Left ventricle myocardium inferior (tissue), 1 donor: ENCODE results near the gene CLSTN2. TPM values are rescaled to one million over a fixed set of nuclear protein-coding genes. Genes with fewer than 3 reads are reported as not detected.

Experiments used
- DNase-seq: peaks from one replicate; pipeline ENCODE4 v3.0.0-alpha.2; 2020
- H3K27ac ChIP-seq: fragments of 200-600 bp; replicated peaks from 2 replicates; pipeline ENCODE4 v1.8.0; 2021
- H3K27me3 ChIP-seq: fragments of 200-600 bp; 2 replicates; pipeline ENCODE4 v1.8.0; 2021; ENCODE audit warnings: low read depth
- H3K36me3 ChIP-seq: fragments of 200-600 bp; 2 replicates; pipeline ENCODE4 v1.8.0; 2021
- H3K4me1 ChIP-seq: fragments of 200-600 bp; 2 replicates; pipeline ENCODE4 v1.8.0; 2021
- H3K4me3 ChIP-seq: fragments of 200-600 bp; 2 replicates; pipeline ENCODE4 v1.8.0; 2021; ENCODE audit warnings: mild to moderate bottlenecking, moderate library complexity
- H3K9me3 ChIP-seq: fragments of 200-600 bp; replicated peaks from 2 replicates; pipeline ENCODE4 v1.8.0; 2021
- CTCF ChIP-seq: fragments of 200-600 bp; IDR thresholded peaks from 2 replicates; pipeline ENCODE4 v1.8.0; 2021; ENCODE audit warnings: antibody characterized with exemption, mild to moderate bottlenecking, borderline replicate concordance
- intact Hi-C: fragments of 100-400 bp; cut with micrococcal nuclease; formaldehyde crosslinking; loops from one replicate; pipeline ENCODE4 v1.11.0; 2022
- total RNA-seq: library from RNA; stranded (reverse); fragmentation: NEBNext Ultra II Directional; extraction: Animal tissue kit (Norgen Biotek cat#: 25700); gene quantifications from one replicate; pipeline ENCODE4 v1.2.1, GENCODE V29; 2021
- donor health status: DM: no; HTN: yes; CAD: no; lungs with severe emphysema.

CLSTN2 gene
- total RNA-seq, 1 donor from 2014 or later, result 7.0 TPM

- Histone ChIP-seq H3K9me3 (no peaks in the 10 kb centered on the region), H3K4me1 (peaks cover 24% of the 10 kb centered on the region), H3K36me3 (no peaks in the 10 kb centered on the region), H3K27me3 (no peaks in the 10 kb centered on the region), H3K27ac (no peak overlapping the region), H3K4me3 (no peak overlapping the region)
- no peak for TF ChIP-seq CTCF
- DNase-seq, result no peak
- intact Hi-C loops, result no loop called here
Measured at GRCh38 chr3:140439527-140439926, 504.5 kb downstream of the CLSTN2 start.

GRCh38 chr3:140440446-140440845 is 505.5 kb downstream of the CLSTN2 start:
- intact Hi-C loops, result no loop called here
- DNase-seq, result no peak
- TF ChIP-seq CTCF, result no peak
- Histone ChIP-seq H3K27ac (no peak overlapping the region), H3K4me1 (peaks cover 24% of the 10 kb centered on the region), H3K27me3 (no peaks in the 10 kb centered on the region), H3K36me3 (no peaks in the 10 kb centered on the region), H3K4me3 (no peak overlapping the region), H3K9me3 (no peaks in the 10 kb centered on the region)

GRCh38 chr3:140441006-140441405 is 506.0 kb downstream of the CLSTN2 start:
- no peak for TF ChIP-seq CTCF
- intact Hi-C loops, result no loop called here
- no peak for DNase-seq
- Histone ChIP-seq H3K27me3 (no peaks in the 10 kb centered on the region), H3K27ac (no peak overlapping the region), H3K4me1 (peaks cover 24% of the 10 kb centered on the region), H3K9me3 (no peaks in the 10 kb centered on the region), H3K4me3 (no peak overlapping the region), H3K36me3 (no peaks in the 10 kb centered on the region)

DNA sequence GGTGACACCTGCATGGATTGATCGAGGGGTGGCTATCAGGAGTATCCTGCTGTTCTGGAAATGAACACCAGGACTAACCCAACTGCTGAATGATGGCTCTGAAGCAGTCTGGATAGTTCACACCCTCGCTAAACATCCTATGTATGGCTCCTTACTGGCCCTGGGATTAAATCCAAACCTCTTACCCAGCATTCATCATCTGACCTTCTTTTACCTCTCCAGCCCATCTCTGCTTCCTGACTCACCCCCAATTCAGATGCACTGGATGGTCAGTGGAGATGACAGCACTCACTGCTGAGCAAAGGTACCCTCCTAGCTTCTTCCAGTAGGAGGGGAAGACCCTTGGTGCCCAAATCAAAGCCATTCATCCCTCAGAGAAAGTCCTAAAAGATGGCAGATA is 507.6 kb downstream of the CLSTN2 start:
- TF ChIP-seq CTCF, result no peak
- H3K4me3 ChIP-seq, result no peak overlapping the region
- no peaks in the 10 kb centered on the region for H3K9me3 ChIP-seq

DNA sequence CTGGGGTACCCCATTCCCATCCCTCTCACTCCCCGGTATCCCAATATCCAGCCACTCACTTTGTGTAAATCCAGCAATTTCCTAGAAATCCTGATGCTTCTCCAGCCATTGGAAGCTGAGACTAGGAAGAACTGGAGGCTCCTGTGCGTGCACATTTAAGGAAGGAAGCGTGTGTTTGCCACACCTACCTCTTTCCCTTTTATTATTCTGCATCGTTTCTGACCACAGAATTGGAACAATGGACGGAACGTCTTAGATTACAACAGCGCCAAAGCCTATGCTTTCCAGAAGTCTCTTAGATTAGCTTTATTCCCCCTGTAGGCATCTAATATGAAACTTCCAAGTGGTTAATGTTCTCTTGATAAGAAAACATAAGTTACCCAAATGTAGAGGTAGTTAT is 508.1 kb downstream of the CLSTN2 start:
- H3K4me3 ChIP-seq, result no peak overlapping the region
- no peak overlapping the region for H3K27ac ChIP-seq
- intact Hi-C loops, result no loop called here
- H3K36me3 ChIP-seq, result no peaks in the 10 kb centered on the region
- H3K27me3 ChIP-seq, result no peaks in the 10 kb centered on the region
- H3K4me1 ChIP-seq, result peaks cover 24% of the 10 kb centered on the region
- TF ChIP-seq CTCF, result no peak
- H3K9me3 ChIP-seq, result no peaks in the 10 kb centered on the region
- DNase-seq, result no peak

More for the DNA sequence above, 507.6 kb downstream of the CLSTN2 start:
- no peak overlapping the region for H3K27ac ChIP-seq
- intact Hi-C loops, result no loop called here
- H3K4me1 ChIP-seq, result peaks cover 24% of the 10 kb centered on the region
- no peaks in the 10 kb centered on the region for H3K27me3 ChIP-seq
- H3K36me3 ChIP-seq, result no peaks in the 10 kb centered on the region
- no peak for DNase-seq

DNA sequence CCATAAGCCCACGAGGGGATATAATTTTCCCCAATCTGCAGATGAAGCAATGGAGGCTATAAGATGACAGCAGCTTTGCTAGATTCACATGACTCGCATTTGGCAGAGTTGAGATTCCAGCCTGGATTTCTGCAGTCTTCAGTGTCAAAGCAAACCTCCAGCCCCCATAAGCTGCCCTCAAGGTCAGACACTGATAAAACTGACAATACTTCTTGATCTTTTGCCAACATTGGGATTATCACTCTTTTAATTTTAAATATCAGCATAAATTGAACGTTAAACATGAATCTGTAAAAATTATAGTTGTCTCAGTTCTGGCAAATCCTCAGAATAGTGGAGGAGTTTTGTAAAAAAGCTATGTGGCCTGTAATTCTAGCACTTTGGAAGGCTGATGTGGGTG is 508.8 kb downstream of the CLSTN2 start:
- no peak overlapping the region for H3K4me3 ChIP-seq
- no peaks in the 10 kb centered on the region for H3K9me3 ChIP-seq
- intact Hi-C loops, result no loop called here
- H3K27me3 ChIP-seq, result no peaks in the 10 kb centered on the region
- peaks cover 23% of the 10 kb centered on the region for H3K4me1 ChIP-seq
- no peak overlapping the region for H3K27ac ChIP-seq
- DNase-seq, result no peak
- TF ChIP-seq CTCF, result no peak
- H3K36me3 ChIP-seq, result no peaks in the 10 kb centered on the region
